Chondrocyte (in vitro differentiated cells): ENCODE results near the gene PLEKHG1. TPM values are rescaled to one million over a fixed set of nuclear protein-coding genes. Genes with fewer than 3 reads are reported as not detected.

ENCODE experiments used
- DNase-seq: peaks from one replicate; pipeline ENCODE4 v3.0.0; 2021; ENCODE audit warnings: mixed read lengths, low spot score
- H3K27ac Mint-ChIP-seq: one replicate; pipeline ENCODE4 v1.8.0; 2021; ENCODE audit warnings: mild to moderate bottlenecking, moderate library complexity, mixed read lengths; ENCODE audit not compliant: unreplicated experiment
- H3K27me3 Mint-ChIP-seq: 2 replicates; pipeline ENCODE4 v1.8.0; 2021; ENCODE audit warnings: low read depth, mixed read lengths
- H3K36me3 Mint-ChIP-seq: 2 replicates; pipeline ENCODE4 v1.8.0; 2021; ENCODE audit warnings: low read depth, mixed read lengths
- H3K4me1 Mint-ChIP-seq: 2 replicates; pipeline ENCODE4 v1.8.0; 2021; ENCODE audit warnings: low read depth, mild to moderate bottlenecking, mixed read lengths
- H3K4me3 Mint-ChIP-seq: one replicate; pipeline ENCODE4 v1.8.0; 2021; ENCODE audit warnings: mild to moderate bottlenecking, moderate library complexity, mixed read lengths; ENCODE audit not compliant: unreplicated experiment
- H3K9me3 Mint-ChIP-seq: 2 replicates; pipeline ENCODE4 v1.8.0; 2021; ENCODE audit warnings: low read depth, mixed read lengths
- CTCF ChIP-seq: fragments of 200-600 bp; sonication (generic); IDR thresholded peaks from 2 replicates; pipeline ENCODE4 v1.5.0; 2021; ENCODE audit warnings: antibody characterized with exemption, mild to moderate bottlenecking, moderate library complexity
- total RNA-seq: library from RNA; stranded (reverse); gene quantifications from 3 replicates; pipeline ENCODE4 v1.2.1, GENCODE V29; 2021

The PLEKHG1 gene
- total RNA-seq, 1 donor from 2014 or later, result 1.8 TPM

DNA sequence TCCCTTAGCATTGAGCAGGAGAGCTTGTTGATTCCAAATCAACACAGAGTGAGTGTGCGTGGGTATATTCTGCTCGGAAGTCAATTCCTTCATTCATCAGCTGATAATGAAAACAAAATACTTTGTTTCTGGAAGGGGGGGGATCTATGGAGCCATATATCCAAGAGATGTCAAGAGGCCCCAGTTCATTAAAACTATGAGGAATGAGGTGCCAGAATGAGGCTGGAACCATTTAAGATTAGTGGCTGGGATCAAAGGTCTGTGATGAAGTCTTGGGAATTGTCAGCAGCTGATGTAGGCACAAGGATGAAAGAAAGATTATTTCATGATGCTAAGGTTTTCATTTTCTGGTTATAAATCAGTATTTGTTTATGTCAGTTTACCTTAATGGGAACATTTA, 30.5 kb upstream of the PLEKHG1 start:
- TF ChIP-seq CTCF, result no peak
- H3K27ac Mint-ChIP-seq, result no peak overlapping the region
- no peak for DNase-seq
- H3K4me1 Mint-ChIP-seq, result no peaks in the 10 kb centered on the region
- no peaks in the 10 kb centered on the region for H3K36me3 Mint-ChIP-seq
- H3K4me3 Mint-ChIP-seq, result no peak overlapping the region
- H3K9me3 Mint-ChIP-seq, result no peaks in the 10 kb centered on the region
- peaks cover 38% of the 10 kb centered on the region for H3K27me3 Mint-ChIP-seq

GRCh38 chr6:150573041-150573681, 26.5 kb upstream of the PLEKHG1 start:
- DNase-seq, result no peak
- no peak for TF ChIP-seq CTCF
- no peaks in the 10 kb centered on the region for H3K36me3 Mint-ChIP-seq
- no peak overlapping the region for H3K4me3 Mint-ChIP-seq
- peaks cover 40% of the 10 kb centered on the region for H3K27me3 Mint-ChIP-seq
- H3K4me1 Mint-ChIP-seq, result no peaks in the 10 kb centered on the region
- no peak overlapping the region for H3K27ac Mint-ChIP-seq
- H3K9me3 Mint-ChIP-seq, result no peaks in the 10 kb centered on the region

- H3K4me1 Mint-ChIP-seq, result no peaks in the 10 kb centered on the region
Observed at GRCh38 chr6:150575836-150576235, 23.8 kb upstream of the PLEKHG1 start.

DNA sequence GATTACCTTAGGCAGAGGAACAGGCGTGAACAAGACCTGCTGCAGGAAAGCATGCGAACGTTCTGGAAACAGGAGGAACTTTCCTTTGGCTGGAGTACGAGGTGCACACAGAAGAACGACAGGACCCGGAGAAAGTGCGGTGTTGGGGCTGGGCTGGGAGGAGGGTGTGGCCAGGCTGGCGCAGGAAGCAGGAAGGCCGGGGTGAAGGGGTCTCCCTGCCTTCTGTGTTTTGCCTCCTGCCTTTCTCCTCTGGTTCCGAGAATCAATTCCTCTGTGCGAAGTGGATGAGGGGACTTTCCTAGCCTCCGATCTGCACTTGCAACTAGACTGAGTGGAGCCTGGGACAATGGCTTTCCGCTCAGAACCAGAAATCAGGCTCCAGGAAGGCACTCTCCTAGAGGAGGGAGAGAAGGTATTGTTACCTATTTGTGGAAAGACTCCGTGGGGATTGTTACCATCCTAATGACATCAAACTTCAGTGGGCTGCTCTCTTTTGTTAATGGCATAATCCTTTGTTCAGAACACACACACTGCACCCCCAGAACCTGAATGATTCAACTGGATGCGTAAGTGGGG, 22.9 kb upstream of the PLEKHG1 start:
- H3K36me3 Mint-ChIP-seq, result no peaks in the 10 kb centered on the region
- H3K4me1 Mint-ChIP-seq, result no peaks in the 10 kb centered on the region
- no peak overlapping the region for H3K4me3 Mint-ChIP-seq
- peaks cover 24% of the 10 kb centered on the region for H3K27me3 Mint-ChIP-seq
- H3K9me3 Mint-ChIP-seq, result no peaks in the 10 kb centered on the region
- TF ChIP-seq CTCF, result no peak
- no peak for DNase-seq
- H3K27ac Mint-ChIP-seq, result no peak overlapping the region

More at GRCh38 chr6:150575836-150576235, 23.8 kb upstream of the PLEKHG1 start:
- no peak for TF ChIP-seq CTCF
- no peaks in the 10 kb centered on the region for H3K9me3 Mint-ChIP-seq
- H3K27me3 Mint-ChIP-seq, result peaks cover 26% of the 10 kb centered on the region
- H3K4me3 Mint-ChIP-seq, result no peak overlapping the region
- no peaks in the 10 kb centered on the region for H3K36me3 Mint-ChIP-seq
- no peak for DNase-seq
- no peak overlapping the region for H3K27ac Mint-ChIP-seq

DNA sequence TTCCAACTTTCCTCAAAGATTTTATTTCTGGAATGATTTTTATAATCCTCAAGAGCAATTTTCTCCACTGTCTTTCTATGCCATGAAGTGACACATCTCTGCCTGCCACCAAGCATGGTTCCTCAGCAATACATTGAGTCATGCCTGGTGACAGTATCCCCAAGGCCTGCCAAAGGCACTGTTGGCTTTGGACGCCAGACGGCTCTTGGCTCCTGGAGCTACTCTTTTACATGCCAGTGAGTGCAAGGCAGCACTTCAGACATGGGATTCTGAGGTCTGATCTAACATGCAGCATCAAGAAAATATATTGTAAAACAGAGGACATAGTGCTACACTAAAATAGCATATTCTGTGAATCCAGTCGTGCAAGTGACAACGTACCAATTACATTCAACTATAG, 20.1 kb upstream of the PLEKHG1 start:
- TF ChIP-seq CTCF, result no peak
- Mint-ChIP-seq H3K27me3 (peaks cover under 1% of the 10 kb centered on the region), H3K4me1 (no peaks in the 10 kb centered on the region), H3K4me3 (no peak overlapping the region), H3K36me3 (no peaks in the 10 kb centered on the region), H3K27ac (no peak overlapping the region), H3K9me3 (no peaks in the 10 kb centered on the region)
- no peak for DNase-seq
